Measurements from ENCODE around the gene MTG2.

MTG2 gene

DNA sequence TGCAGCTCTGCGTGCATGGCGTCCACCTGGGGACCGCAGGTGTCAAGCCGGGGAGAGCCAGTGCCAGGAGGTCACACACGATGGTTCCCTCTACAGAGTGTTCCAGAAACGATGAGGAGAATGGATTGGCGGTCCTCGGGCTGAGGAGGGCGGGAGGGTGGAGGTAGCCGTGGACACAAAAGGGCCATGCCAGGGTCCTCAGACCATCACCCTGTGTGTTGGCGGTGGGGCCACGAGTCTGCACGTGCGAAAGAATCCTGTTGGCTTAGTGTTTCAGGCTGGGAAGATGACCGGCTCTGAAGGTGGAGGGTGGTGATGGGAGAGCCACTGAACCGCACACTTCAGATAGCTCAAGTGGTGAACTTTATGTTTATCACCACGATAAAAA, 23.6 kb downstream of the MTG2 start:
- DNase-seq (ENCODE audit: low read depth in 2 of 2) = no peak

GRCh38 chr20:62208061-62208794, 25.4 kb downstream of the MTG2 start:
- DNase-seq (ENCODE audit: low read depth in 2 of 2) = no peak

DNA sequence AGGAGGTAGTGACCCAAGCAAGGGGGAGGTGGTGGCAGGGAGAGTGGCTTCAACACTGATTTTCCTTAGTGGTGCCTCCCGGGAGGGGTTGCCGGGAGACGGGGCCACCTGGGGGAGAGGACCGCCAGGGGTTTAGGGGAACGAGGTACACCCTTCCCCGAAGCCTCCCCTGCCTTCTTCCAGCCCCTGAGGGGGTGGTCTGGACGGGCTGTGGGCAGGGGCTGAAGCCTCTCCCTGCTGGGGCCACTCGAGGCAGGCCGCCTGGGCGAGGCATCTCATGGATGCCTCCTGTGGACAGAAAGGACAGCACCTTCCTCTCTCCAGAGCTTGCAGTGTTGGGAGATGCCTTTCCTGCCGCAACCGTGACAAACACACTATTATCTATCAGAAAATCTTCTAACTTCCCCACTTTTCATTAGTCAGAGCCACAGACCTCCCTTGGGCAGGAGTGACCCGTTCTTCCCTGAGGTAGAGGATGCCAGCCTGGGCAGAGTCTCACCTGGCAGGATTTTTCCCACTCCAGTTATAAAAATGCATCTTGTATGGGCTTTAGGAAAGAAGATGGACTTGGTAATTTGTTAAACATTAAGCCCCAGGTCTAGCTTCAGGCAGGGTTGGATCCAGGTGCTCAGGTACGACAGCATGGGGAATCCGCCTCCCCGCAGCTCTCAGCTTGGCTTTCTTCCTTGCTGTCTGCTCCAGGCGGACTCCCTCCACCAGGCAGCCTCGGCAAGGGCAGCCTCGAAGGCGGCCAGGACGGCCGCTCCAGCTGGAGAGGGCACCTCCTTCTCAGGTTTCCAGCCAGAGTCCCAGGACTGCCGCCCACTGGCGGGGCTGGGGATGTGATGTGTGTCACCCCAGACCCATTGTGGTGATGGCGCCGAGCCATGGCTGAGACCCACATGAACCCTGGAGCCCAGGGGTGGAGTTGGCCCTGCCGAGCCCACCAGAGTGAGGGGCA, 26.2 kb downstream of the MTG2 start:
- no peak for DNase-seq (ENCODE audit: low read depth in 2 of 2)

- DNase-seq (ENCODE audit: low read depth in 2 of 2) = no peak
Measured at GRCh38 chr20:62209850-62210495, 27.1 kb downstream of the MTG2 start.

- DNase-seq (ENCODE audit: low read depth in 2 of 2) = no peak
Measured at GRCh38 chr20:62210496-62210855, 27.6 kb downstream of the MTG2 start.

- DNase-seq (ENCODE audit: low read depth in 2 of 2) = no peak
Measured at GRCh38 chr20:62211216-62211615, 28.4 kb downstream of the MTG2 start.

- no peak for DNase-seq (ENCODE audit: low read depth in 2 of 2)
Measured at GRCh38 chr20:62211769-62212288, 29.0 kb downstream of the MTG2 start.

DNA sequence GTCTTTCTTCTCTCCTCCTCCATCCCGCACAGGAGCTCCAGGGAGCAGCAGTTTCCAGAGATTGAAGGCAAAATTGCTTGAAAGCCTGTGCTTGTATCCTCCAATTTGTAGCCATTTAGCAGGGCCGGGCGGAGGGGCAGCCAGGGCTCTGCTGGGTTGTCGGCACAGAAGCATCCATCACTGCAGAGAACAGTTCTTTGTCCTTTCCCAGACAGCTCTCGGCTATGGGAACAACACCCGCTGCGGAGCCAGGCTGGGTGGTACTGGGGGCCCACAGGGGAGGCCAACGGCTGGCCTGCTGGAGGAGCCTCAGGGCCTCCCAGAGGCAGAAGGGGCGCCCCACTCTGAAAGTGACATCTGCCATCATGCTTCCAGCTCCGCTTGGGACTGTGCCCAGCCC, 29.5 kb downstream of the MTG2 start:
- DNase-seq (ENCODE audit: low read depth in 2 of 2) = no peak

DNA sequence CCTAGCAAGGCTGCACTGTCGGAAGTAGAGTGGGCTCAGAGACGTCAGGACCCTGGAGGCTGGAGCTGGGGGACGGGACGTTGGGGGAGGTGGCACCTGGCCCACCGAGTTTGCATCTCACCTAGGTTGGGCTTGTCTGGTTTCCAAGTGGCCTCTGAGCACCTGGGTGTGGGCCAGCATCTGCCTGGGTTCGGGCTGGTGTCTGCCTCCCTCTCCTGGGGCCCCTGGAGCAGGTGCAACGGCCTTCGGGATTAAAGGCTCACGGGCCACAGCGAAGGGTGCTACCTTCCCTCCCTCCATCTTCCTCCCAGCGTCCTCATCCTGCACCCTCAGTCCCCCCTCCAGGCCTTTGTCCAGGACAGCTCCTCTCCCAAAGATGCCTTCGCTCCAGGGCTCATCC, 31.2 kb downstream of the MTG2 start:
- DNase-seq (ENCODE audit: low read depth in 2 of 2) = no peak

DNA sequence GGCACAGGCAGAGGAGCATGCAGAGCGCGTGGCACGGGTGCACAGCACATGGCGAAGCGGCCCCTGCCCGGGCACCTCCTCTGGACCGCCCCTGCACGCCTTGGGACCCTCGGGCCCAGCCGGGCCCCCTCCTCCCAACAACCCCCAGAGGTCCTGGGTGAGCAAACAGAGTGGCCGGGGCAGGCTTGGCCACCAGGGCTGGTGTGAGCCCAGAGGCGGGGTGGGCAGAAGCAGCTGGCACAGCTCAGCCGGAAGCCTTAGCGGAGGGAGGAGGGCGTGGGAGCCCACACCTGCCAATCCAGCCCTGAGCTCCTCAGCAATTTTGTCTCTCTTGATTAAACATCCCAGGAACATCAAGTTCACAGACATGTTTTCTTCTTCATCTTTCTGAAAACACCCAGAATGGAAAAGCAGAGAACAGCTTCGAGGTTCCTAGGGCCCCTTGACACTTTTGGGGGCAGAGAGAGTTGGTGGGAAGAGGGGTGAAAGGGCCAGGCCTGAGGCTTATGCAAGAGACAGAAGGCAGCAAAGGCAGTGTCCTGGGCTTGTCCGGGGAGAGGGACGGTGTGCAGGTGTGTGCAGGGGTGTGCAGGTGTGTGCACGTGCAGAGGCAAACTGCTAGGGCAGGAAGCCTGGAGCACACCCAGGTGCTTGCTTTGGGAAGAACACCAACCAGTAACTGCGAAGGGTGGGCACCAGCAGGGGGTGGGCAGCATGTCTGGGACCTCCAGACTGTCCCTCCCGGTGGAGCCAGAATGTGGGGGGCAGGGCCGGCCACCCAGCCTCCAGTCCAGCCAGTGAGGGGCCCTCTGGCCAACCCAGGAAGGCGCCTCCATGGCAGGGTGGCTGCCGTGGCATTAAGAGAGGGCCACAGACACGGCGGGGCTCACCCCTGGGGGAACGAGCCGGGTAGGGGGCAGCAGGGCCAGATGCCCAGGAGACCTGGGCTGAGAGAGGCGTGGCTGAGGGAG, 32.5 kb downstream of the MTG2 start:
- no peak for DNase-seq (ENCODE audit: low read depth in 2 of 2)

DNA sequence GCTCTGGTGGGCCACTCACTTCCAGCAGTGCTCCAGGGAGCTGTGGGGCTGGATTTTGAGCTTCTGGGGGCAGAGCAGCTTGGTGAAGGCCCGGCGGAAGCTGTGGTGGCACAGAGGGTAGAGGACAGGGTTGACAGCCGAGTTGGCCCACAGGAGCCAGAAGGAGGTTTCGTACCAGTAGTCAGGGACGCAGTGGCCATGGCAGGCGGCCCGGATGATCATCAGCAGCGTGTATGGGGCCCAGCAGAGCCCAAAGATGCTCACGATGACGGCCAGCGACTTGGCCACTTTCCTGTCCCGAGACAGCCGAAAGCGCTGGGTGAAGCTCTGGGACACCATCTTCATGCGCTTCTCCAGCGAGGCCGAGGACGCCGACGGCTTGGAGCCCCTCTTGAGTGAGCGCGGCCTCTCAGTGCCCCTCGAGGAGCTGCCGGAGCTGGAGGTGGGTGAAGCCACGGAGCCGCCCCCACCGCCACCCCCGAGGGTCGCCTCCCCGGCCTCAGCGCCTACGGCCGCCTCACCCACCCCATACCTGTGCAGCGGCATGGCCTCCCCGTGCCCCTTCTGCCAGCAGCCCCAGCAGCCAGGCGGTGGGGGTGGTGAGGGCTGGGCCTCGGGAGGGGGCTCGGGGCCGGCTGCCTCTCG, 33.3 kb downstream of the MTG2 start:
- no peak for DNase-seq (ENCODE audit: low read depth in 2 of 2)

DNA sequence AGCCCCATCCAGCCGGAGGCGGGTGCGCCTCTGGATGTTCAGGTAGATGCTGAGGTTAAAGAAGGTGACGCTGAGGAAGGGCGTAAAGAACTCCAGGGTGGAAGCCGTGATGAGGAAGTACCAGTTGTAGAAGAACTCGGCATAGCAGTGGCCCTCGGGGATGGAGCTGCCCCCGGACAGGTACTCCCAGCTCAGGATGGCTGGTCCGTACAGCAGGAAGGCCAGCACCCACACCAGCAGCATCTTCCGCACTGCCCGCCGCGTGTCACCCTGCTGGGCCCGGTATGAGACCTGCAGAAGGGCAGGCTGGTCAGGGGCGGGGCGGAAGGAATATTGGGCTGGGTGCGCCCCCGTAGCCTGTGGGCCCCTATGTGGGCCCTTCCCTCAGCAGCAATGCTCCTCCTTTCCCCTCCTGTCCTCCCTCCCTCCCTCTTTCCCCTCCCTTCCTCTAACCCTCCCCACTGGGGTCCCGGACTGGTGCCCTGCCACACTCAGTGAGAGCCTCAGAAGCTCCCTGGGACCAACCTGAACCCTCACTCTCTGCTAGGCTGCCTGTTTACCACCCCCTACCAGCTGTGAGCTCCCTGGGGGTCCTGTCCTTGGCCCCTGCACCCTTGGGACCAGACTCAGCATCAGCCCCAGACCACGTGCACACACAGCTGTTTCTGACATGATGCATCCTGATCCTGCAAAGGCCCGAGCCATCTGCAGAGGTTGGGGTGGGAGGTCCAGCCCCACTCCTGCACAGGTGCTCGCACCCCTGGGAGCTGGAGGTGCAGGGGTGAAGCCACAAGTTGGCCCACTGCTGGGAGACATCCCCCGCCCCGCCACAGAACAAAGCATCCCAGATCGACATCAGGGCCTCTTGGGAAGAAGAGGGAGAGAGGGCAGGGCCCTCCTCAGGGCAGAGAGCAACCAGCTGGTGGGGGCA, 34.1 kb downstream of the MTG2 start:
- no peak for DNase-seq (ENCODE audit: low read depth in 2 of 2)

- DNase-seq (ENCODE audit: low read depth in 2 of 2) = no peak
Measured at GRCh38 chr20:62217913-62218773, 35.3 kb downstream of the MTG2 start.

GRCh38 chr20:62219101-62219991, 36.5 kb downstream of the MTG2 start:
- no peak for DNase-seq (ENCODE audit: low read depth in 2 of 2)

- DNase-seq (ENCODE audit: low read depth in 2 of 2) = no peak
Measured at GRCh38 chr20:62219992-62220665, 37.3 kb downstream of the MTG2 start, which contains the start of gene HRH3. HRH3 (minus strand) TSS chr20:62220278; CDS start chr20:62219970, 308 bp downstream.

DNA sequence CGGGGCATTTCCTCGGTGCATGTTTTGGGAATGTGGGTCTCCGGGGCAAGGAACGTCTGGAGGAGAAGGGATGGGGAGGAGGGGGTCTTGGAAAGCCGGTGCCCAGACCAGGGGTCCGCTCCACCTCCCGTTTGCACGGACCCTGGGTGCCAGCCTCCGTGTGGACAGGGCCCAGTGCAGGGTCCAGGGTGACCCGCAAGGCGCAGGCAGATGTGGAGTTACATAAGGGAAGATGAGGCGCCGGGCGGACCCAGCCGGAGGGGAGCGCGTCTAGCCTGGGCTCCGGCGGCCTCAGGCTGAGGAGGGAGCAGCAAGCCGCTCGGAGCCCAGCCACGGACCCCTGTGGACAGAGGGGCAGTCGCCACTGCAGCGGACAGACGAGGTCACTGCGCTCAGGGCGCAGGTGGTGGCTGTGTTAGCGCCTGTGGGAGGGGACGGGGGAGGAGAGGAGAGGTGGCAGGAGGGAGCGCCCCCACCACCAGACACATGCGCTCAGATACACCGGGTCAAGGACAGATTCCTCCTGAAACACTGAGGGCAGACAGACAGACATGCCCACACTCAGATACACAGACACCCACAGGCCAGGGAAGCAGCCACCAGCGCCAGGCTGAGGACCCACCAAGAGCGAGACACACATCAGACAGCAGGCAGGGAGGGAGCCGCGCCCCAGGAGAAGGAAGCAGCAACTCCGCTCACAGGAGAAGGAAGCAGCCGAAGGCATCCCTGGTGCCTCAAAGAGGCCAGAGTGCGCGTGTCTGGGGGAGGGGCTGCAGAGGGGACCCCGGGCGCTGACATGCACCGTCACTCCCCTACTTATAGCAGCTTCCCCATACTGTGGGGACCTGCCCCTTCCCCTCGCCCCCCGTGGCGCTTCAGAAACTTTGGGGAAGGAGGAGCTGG, 38.1 kb downstream of the MTG2 start:
- no peak for DNase-seq (ENCODE audit: low read depth in 2 of 2)

All from fibroblast of skin of left biceps (primary cell).